BLaER1 treated with 17β-estradiol and CSF1 and Interleukin-3, amounts not matched to agents 10 nM and 100 nM (cell line): ENCODE results near the gene GYG2.
"Not testable (repeated sequence)": the region's sequence is repeated elsewhere in the genome, so short reads cannot be mapped to it uniquely, and the experiment has no call there.

Experiments
- H3K27ac ChIP-seq, 11 experiments: shearing (Covaris generic); formaldehyde crosslinking; 2 replicates each; pipeline ENCODE4 v1.8.1; 2022
- H3K27me3 ChIP-seq, 11 experiments: shearing (Covaris generic); formaldehyde crosslinking; 2 replicates each; pipeline ENCODE4 v1.8.1; 2022
- H3K36me3 ChIP-seq, 11 experiments: shearing (Covaris generic); formaldehyde crosslinking; 2 replicates each; pipeline ENCODE4 v1.8.1; 2022
- H3K4me1 ChIP-seq, 10 experiments: shearing (Covaris generic); formaldehyde crosslinking; 2 replicates each; pipeline ENCODE4 v1.8.1; 2022
- H3K4me2 ChIP-seq, 11 experiments: shearing (Covaris generic); formaldehyde crosslinking; 2 replicates each; pipeline ENCODE4 v1.8.1; 2022
- H3K4me3 ChIP-seq, 10 experiments: shearing (Covaris generic); formaldehyde crosslinking; 2 replicates each; pipeline ENCODE4 v1.8.1; 2022
- H3K9ac ChIP-seq, 11 experiments: shearing (Covaris generic); formaldehyde crosslinking; 2 replicates each; pipeline ENCODE4 v1.8.1; 2022
- H3K9me3 ChIP-seq, 11 experiments: shearing (Covaris generic); formaldehyde crosslinking; replicated peaks in 1 of 11; 2 replicates each; pipeline ENCODE4 v1.8.1; 2022
- H4K20me1 ChIP-seq, 11 experiments: shearing (Covaris generic); formaldehyde crosslinking; 2 replicates each; pipeline ENCODE4 v1.8.1; 2022
- Cebpa-rat ChIP-seq, 11 experiments: shearing (Covaris generic); IDR thresholded peaks; 2 replicates each; pipeline ENCODE4 v1.8.1; 2022

GYG2 gene

DNA sequence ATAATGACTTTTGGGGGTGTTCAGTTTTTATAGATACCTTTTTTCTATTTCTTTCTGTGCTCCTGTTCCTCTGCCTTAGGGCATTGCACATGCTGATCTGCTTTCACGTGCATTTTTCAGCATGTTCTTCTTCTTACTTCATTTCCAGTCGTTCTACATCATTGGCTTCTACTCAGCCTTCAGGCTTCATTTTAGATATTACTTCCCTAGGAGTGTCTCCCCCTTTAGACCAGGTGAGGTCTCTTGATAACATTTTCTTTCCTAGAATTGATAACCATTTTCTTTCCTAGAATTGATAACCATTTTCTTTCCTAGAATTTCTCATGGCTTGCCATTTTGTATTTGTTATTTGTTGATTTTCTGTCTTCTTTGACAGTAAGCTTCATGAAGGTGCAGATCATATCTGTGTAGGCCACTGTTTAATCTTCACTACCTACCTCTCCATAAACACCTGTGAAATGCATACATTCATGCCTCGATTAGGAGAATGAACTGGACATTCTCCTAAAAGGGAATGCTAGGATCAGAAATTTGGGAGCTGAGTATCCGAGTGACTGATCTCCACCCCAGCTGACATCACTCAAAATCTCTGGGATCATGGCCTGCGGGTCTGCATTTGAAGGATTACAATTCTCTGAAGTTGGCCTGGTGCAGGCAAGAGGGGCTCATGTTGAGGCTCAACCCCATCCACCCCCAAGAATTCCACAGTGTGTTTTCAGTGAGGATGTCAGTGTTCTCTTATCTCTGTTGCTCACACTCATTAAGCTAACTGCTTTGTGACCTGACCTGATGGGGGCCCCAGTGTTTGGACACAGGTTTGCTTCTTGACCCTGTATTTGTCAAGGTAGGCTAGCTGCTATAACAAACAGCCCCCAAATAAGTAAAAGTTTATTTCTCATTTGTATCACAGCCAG lies 45.7 kb downstream of the GYG2 start:
- no peak overlapping the region for H3K9ac ChIP-seq
- H4K20me1 ChIP-seq, result no peaks in the 10 kb centered on the region
- TF ChIP-seq Cebpa-rat (IDR thresholded peaks at IDR 0.05), result no peak
- H3K36me3 ChIP-seq, result no peaks in the 10 kb centered on the region
- no peak overlapping the region for H3K4me2 ChIP-seq
- peaks cover 0 to 9% (median 0%) of the 10 kb centered on the region in 11 experiments; a peak in 1 of 22 replicates for H3K9me3 ChIP-seq
- H3K27ac ChIP-seq, result no peak overlapping the region
- H3K27me3 ChIP-seq, result no peaks in the 10 kb centered on the region
- no peak overlapping the region for H3K4me3 ChIP-seq
- no peaks in the 10 kb centered on the region for H3K4me1 ChIP-seq

- no peak overlapping the region for H3K4me3 ChIP-seq
These were observed 46.4 kb downstream of the GYG2 start for GRCh38 chrX:2875136-2875481.

GRCh38 chrX:2875798-2876399 lies 47.2 kb downstream of the GYG2 start:
- Histone ChIP-seq H3K9ac (no peak overlapping the region), H3K27me3 (no peaks in the 10 kb centered on the region), H3K9me3 (peaks cover 0 to under 1% (median 0%) of the 10 kb centered on the region in 11 experiments; a peak in 1 of 22 replicates), H3K36me3 (no peaks in the 10 kb centered on the region), H3K4me1 (no peaks in the 10 kb centered on the region), H3K4me3 (no peak overlapping the region), H3K27ac (no peak overlapping the region), H3K4me2 (no peak overlapping the region), H4K20me1 (no peaks in the 10 kb centered on the region)
- TF ChIP-seq Cebpa-rat (IDR thresholded peaks at IDR 0.05), result no peak

More at GRCh38 chrX:2875136-2875481, 46.4 kb downstream of the GYG2 start:
- Histone ChIP-seq H3K9ac (no peak overlapping the region), H3K27ac (no peak overlapping the region), H3K9me3 (peaks cover 0 to 8% (median 0%) of the 10 kb centered on the region in 11 experiments; a peak in 1 of 22 replicates), H3K27me3 (no peaks in the 10 kb centered on the region), H3K36me3 (no peaks in the 10 kb centered on the region), H3K4me2 (no peak overlapping the region), H3K4me1 (no peaks in the 10 kb centered on the region), H4K20me1 (no peaks in the 10 kb centered on the region)
- no peak for TF ChIP-seq Cebpa-rat (IDR thresholded peaks at IDR 0.05)

DNA sequence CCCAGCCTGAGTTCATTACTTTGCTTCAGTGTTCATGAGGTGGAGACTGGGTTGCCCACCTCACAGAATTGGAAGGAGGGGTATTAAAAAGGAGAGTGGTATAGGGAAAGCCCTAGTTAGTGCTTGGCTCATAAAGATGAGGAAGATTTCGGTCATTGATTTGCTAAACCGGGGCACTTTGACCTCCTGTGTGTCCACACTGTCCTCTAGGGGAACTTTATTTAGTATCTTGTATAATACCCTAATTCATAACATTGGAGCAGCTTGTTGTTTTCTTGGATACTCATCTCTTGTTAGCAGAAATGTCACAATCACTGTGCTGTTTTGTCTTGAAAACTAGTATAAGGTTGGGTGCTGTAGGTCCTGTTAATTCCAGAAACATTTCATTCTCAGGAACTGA lies 49.8 kb downstream of the GYG2 start:
- no peaks in the 10 kb centered on the region for H3K4me1 ChIP-seq
- no peaks in the 10 kb centered on the region; a peak in 1 of 22 replicates for H3K9me3 ChIP-seq
- H3K36me3 ChIP-seq, result no peaks in the 10 kb centered on the region
- no peak overlapping the region for H3K27ac ChIP-seq
- no peak overlapping the region for H3K4me2 ChIP-seq
- no peak overlapping the region for H3K4me3 ChIP-seq
- no peaks in the 10 kb centered on the region for H3K27me3 ChIP-seq
- TF ChIP-seq Cebpa-rat (IDR thresholded peaks at IDR 0.05), result no peak
- no peaks in the 10 kb centered on the region for H4K20me1 ChIP-seq
- H3K9ac ChIP-seq, result no peak overlapping the region

DNA sequence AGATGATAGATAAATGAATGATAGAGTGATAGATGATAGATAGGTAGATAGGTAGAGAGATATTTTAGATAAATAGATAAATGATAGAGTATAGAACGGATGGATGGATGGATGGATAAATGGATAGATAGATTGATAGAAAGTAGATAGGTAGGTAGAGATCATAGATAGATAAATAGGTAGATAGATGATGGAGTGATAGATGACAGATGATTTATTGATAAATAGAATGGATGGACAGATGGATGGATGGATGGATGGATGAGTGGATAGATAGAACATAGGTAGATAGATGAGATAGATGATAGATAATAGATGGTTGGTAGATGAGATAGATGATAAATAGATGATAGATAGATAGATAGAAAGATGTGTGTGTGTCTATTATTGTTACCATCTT lies 50.9 kb downstream of the GYG2 start:
- no peaks in the 10 kb centered on the region for H3K4me1 ChIP-seq
- no peaks in the 10 kb centered on the region for H4K20me1 ChIP-seq
- H3K27ac ChIP-seq, result no peak overlapping the region
- no peaks in the 10 kb centered on the region for H3K27me3 ChIP-seq
- H3K9ac ChIP-seq, result no peak overlapping the region
- TF ChIP-seq Cebpa-rat (IDR thresholded peaks at IDR 0.05), result no peak
- no peak overlapping the region for H3K4me2 ChIP-seq
- no peaks in the 10 kb centered on the region; a peak in 2 of 22 replicates for H3K9me3 ChIP-seq
- H3K4me3 ChIP-seq, result no peak overlapping the region
- H3K36me3 ChIP-seq, result no peaks in the 10 kb centered on the region

GRCh38 chrX:2883770-2884169 lies 55.0 kb downstream of the GYG2 start:
- no peak overlapping the region for H3K4me2 ChIP-seq
- H3K27me3 ChIP-seq, result no peaks in the 10 kb centered on the region
- no peak for TF ChIP-seq Cebpa-rat (IDR thresholded peaks at IDR 0.05)
- H3K36me3 ChIP-seq, result no peaks in the 10 kb centered on the region
- H3K4me1 ChIP-seq, result peaks cover 0 to 11% (median 7%) of the 10 kb centered on the region in 10 experiments; a peak in 15 of 20 replicates
- H4K20me1 ChIP-seq, result no peaks in the 10 kb centered on the region
- H3K27ac ChIP-seq, result no peak overlapping the region
- no peaks in the 10 kb centered on the region; a peak in 2 of 22 replicates for H3K9me3 ChIP-seq
- no peak overlapping the region for H3K9ac ChIP-seq
- no peak overlapping the region for H3K4me3 ChIP-seq

GRCh38 chrX:2888309-2888708 lies 59.6 kb downstream of the GYG2 start:
- Histone ChIP-seq H3K36me3 (no peaks in the 10 kb centered on the region), H3K4me2 (peak overlapping the region in 9 of 11 experiments; percentile 62 to 96 (median 78); a peak in 14 of 22 replicates), H3K4me1 (peaks cover 9 to 25% (median 16%) of the 10 kb centered on the region in 10 experiments; a peak in 18 of 20 replicates), H3K4me3 (no peak overlapping the region), H3K27me3 (peaks cover 3 to 14% (median 7%) of the 10 kb centered on the region in 11 experiments; a peak in 14 of 22 replicates), H3K9ac (no peak overlapping the region), H4K20me1 (no peaks in the 10 kb centered on the region), H3K9me3 (no peaks in the 10 kb centered on the region; a peak in 1 of 22 replicates), H3K27ac (no peak overlapping the region)
- 0 out of 22 replicates have a peak, but pooled peaks of 1 of the 11 experiments have one; percentile 28 for TF ChIP-seq Cebpa-rat (IDR thresholded peaks at IDR 0.05)

DNA sequence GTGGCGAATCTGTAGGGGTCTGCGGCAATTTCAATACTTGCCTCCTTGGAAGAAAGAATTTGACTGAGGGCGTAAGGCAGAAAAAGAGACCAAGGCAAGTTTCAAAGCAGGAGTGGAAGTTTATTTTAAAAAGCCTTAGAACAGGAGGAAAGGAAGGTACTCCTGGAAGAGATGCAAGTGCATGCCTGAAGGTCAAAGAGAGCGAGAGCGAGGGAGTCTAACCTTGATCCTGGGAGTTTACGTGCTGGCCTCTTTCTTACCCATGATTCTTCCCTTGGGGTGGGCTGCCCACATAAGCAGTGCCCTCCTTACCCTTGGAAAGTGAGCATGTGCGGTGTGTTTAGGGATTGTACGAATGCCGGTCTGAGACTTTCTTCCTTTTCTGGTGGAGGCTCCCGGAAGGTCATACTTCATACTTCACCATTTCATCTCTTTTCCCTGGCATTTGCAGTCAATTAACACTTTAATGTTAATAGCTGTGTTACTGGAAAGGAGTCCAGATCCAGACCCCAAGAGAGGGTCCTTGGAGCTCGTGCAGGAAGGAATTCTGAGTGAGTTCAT lies 60.4 kb downstream of the GYG2 start:
- H3K9ac ChIP-seq, result peak overlapping the region; percentile 26 to 77 (median 63); a peak in 21 of 22 replicates
- no peaks in the 10 kb centered on the region for H3K9me3 ChIP-seq
- peaks cover 9 to 25% (median 16%) of the 10 kb centered on the region in 10 experiments; a peak in 18 of 20 replicates for H3K4me1 ChIP-seq
- H3K36me3 ChIP-seq, result no peaks in the 10 kb centered on the region
- H3K27ac ChIP-seq, result peak overlapping the region in 7 of 11 experiments; percentile 41 to 65 (median 53); a peak in 13 of 22 replicates
- peaks cover 3 to 14% (median 7%) of the 10 kb centered on the region in 11 experiments; a peak in 14 of 22 replicates for H3K27me3 ChIP-seq
- peak overlapping the region; percentile 62 to 96 (median 83) for H3K4me2 ChIP-seq
- no peak for TF ChIP-seq Cebpa-rat (IDR thresholded peaks at IDR 0.05)
- H3K4me3 ChIP-seq, result peak overlapping the region; percentile 41 to 69 (median 54)
- no peaks in the 10 kb centered on the region for H4K20me1 ChIP-seq

DNA sequence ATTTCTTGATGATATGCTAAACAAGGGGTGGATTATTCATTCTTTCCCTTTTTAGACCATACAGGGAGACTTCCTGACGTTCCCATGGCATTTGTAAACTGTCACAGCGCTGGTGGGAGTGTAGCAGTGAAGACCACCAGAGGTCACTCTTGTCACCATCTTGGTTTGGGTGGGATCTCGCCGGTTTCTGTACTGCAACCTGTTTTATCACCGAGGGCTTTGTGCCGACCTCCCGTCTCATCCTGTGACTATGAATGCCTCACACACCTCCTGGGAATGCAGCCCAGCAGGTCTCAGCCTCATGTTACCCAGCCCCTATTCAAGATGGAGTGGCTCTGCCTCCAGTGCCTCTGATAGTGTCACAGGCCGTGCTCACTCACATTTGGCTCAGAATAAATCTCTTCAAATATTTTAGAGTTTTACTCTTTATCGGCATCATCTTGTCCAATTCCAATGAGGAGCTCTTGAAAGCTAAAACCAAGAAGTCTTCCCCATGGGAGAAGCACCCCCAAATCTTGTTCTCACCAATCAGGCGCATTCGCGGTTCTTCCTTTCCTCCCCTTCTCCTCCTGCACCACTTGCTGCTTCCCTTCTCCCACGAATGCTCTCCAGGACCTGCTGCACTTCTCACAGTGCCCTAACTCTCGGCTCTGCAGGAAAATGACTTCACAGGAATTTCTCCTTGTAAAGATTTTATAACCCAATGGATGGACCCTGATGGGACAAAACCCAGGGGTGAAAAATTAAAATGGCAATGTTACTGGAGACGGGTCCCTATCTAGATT lies 61.2 kb downstream of the GYG2 start:
- H3K36me3 ChIP-seq, H4K20me1 ChIP-seq, H3K9me3 ChIP-seq: not testable (repeated sequence)
- peak overlapping the region; percentile 41 to 69 (median 54) for H3K4me3 ChIP-seq
- H3K27me3 ChIP-seq, result peaks cover 3 to 14% (median 7%) of the 10 kb centered on the region in 11 experiments; a peak in 14 of 22 replicates
- H3K27ac ChIP-seq, result peak overlapping the region in 7 of 11 experiments; percentile 41 to 65 (median 53); a peak in 13 of 22 replicates
- peak overlapping the region; percentile 26 to 77 (median 63); a peak in 21 of 22 replicates for H3K9ac ChIP-seq
- peak overlapping the region; percentile 62 to 96 (median 83) for H3K4me2 ChIP-seq
- peaks cover 14 to 32% (median 22%) of the 10 kb centered on the region in 10 experiments for H3K4me1 ChIP-seq

GRCh38 chrX:2890536-2891460 lies 62.1 kb downstream of the GYG2 start:
- Histone ChIP-seq H3K27me3 (peaks cover 3 to 14% (median 7%) of the 10 kb centered on the region in 11 experiments; a peak in 14 of 22 replicates), H3K4me1 (peaks cover 18 to 39% (median 28%) of the 10 kb centered on the region in 10 experiments)
- H4K20me1 ChIP-seq, H3K9me3 ChIP-seq, H3K9ac ChIP-seq, H3K36me3 ChIP-seq, H3K4me3 ChIP-seq, H3K4me2 ChIP-seq, H3K27ac ChIP-seq: not testable (repeated sequence)
